ENCODE measurements around the gene F5.

GRCh38 chr1:169572187-169572586 lies 14.1 kb downstream of the F5 start:
- no peak for TF ChIP-seq RCOR1 (IDR thresholded peaks at IDR 0.05; ENCODE audit: borderline replicate concordance in 1 of 2, low read depth in 2 of 2, low read length in 2 of 2)
- TF ChIP-seq CTCF (IDR thresholded peaks at IDR 0.05 in 2 of 3, conservative IDR thresholded peaks at IDR 0.05 in 1 of 3; ENCODE audit: insufficient read depth in 2 of 3, low read depth in 1 of 3, low read length in 3 of 3): no peak
